Osteoblast (primary cell): ENCODE measurements around the gene KCTD10. TPM values are rescaled to one million over a fixed set of nuclear protein-coding genes. Genes with fewer than 3 reads are reported as not detected.

Source experiments
- DNase-seq: peaks from one replicate; pipeline ENCODE4 v3.0.0; 2011; ENCODE audit warnings: low spot score, mixed read lengths; ENCODE audit not compliant: insufficient read length; ENCODE audit errors: missing footprints
- H2AFZ ChIP-seq: 2 replicates; pipeline ENCODE4 v1.6.0; 2011; ENCODE audit warnings: mild to moderate bottlenecking, low read length
- H3K27ac ChIP-seq: 2 replicates; pipeline ENCODE4 v1.5.1; 2011; ENCODE audit warnings: mild to moderate bottlenecking, low read depth, low read length, moderate library complexity
- H3K27me3 ChIP-seq: 2 replicates; pipeline ENCODE4 v1.6.0; 2012; ENCODE audit warnings: mild to moderate bottlenecking, control low read depth, inconsistent platforms, low read length, moderate library complexity; ENCODE audit not compliant: insufficient read depth
- H3K36me3 ChIP-seq: 2 replicates; pipeline ENCODE4 v1.5.1; 2011; ENCODE audit warnings: mild to moderate bottlenecking, low read length, control low read depth, moderate library complexity; ENCODE audit not compliant: insufficient read depth
- H3K4me1 ChIP-seq: 2 replicates; pipeline ENCODE4 v1.5.1; 2011; ENCODE audit warnings: mild to moderate bottlenecking, low read length, control low read depth, moderate library complexity; ENCODE audit not compliant: insufficient read depth
- H3K4me2 ChIP-seq: 2 replicates; pipeline ENCODE4 v1.6.0; 2011; ENCODE audit warnings: mild to moderate bottlenecking, low read length; ENCODE audit not compliant: insufficient read depth
- H3K4me3 ChIP-seq: fragments of 200-600 bp; sonication (generic); 3 replicates; pipeline ENCODE4 v1.5.1; 2012; ENCODE audit warnings: mild to moderate bottlenecking, low read length, inconsistent platforms; ENCODE audit not compliant: insufficient read depth
- H3K79me2 ChIP-seq: 2 replicates; pipeline ENCODE4 v1.6.0; 2012; ENCODE audit warnings: mild to moderate bottlenecking, low read length, control low read depth, inconsistent platforms; ENCODE audit not compliant: insufficient read depth
- H3K9me3 ChIP-seq: 2 replicates; pipeline ENCODE4 v1.5.1; 2011; ENCODE audit warnings: low read depth, low read length, control low read depth
- H4K20me1 ChIP-seq: 2 replicates; pipeline ENCODE4 v1.6.0; 2012; ENCODE audit warnings: mild to moderate bottlenecking, low read length, control low read depth; ENCODE audit not compliant: insufficient read depth
- total RNA-seq: library from RNA; depleted of rRNA; stranded (reverse); fragments of >200 nt; gene quantifications from 2 replicates; pipeline ENCODE4 v1.2.3, GENCODE V29; 2012
- TF ChIP-seq, protein P1 (sequence below): IDR thresholded peaks from 2 replicates; pipeline ENCODE4 v1.5.1; 2011; ENCODE audit warnings: mild to moderate bottlenecking, low read depth, low read length, moderate library complexity; ENCODE audit errors: extremely low read depth

Gene KCTD10, protein sequence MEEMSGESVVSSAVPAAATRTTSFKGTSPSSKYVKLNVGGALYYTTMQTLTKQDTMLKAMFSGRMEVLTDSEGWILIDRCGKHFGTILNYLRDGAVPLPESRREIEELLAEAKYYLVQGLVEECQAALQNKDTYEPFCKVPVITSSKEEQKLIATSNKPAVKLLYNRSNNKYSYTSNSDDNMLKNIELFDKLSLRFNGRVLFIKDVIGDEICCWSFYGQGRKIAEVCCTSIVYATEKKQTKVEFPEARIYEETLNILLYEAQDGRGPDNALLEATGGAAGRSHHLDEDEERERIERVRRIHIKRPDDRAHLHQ
- total RNA-seq, result 94.6 and 102 TPM in 2 replicates

GRCh38 chr12:109477185-109477962 lies at the start of gene KCTD10, which contains the start of gene UBE3B:
Gene KCTD10 (minus strand): TSS chr12:109477300. CDS start chr12:109477262, 38 bp downstream.
Gene UBE3B (plus strand): TSS chr12:109477634. CDS start chr12:109483552, 5,918 bp downstream.
- H3K4me1 ChIP-seq, result peaks cover 38% of the 10 kb centered on the region
- TF ChIP-seq, protein P1, sequence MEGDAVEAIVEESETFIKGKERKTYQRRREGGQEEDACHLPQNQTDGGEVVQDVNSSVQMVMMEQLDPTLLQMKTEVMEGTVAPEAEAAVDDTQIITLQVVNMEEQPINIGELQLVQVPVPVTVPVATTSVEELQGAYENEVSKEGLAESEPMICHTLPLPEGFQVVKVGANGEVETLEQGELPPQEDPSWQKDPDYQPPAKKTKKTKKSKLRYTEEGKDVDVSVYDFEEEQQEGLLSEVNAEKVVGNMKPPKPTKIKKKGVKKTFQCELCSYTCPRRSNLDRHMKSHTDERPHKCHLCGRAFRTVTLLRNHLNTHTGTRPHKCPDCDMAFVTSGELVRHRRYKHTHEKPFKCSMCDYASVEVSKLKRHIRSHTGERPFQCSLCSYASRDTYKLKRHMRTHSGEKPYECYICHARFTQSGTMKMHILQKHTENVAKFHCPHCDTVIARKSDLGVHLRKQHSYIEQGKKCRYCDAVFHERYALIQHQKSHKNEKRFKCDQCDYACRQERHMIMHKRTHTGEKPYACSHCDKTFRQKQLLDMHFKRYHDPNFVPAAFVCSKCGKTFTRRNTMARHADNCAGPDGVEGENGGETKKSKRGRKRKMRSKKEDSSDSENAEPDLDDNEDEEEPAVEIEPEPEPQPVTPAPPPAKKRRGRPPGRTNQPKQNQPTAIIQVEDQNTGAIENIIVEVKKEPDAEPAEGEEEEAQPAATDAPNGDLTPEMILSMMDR, result no peak
- H3K4me3 ChIP-seq, result peak within 1 kb of the TSS; percentile 99
- peaks cover 88% of the 10 kb centered on the region for H3K79me2 ChIP-seq
- H3K9me3 ChIP-seq, result no peaks in the 10 kb centered on the region
- peaks cover 17% of the 10 kb centered on the region for H3K36me3 ChIP-seq
- peak within 1 kb of the TSS; percentile 99 for H3K27ac ChIP-seq
- peak; percentile 93 for DNase-seq
- no peaks in the 10 kb centered on the region for H3K27me3 ChIP-seq
- peak within 1 kb of the TSS; percentile 99 for H3K4me2 ChIP-seq
- H4K20me1 ChIP-seq, result peaks cover 29% of the 10 kb centered on the region
- H2AFZ ChIP-seq, result peak within 1 kb of the TSS; percentile 98

DNA sequence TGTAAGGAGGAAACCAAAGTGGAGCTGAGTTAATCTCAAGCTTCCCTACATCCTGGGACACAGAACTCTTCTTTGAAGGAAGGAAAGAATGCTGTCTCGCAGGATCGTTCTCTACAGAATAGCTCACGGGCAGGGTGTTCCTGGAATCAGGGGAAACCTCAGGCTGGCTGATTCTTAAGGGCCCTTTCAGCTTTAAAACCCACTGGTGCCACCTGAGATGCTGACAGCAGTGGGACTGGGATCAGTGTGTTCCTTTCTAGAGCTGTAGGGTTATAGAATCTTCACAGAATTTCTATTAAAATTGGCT lies 48.1 kb upstream of the KCTD10 start:
- H3K27ac ChIP-seq, result no peak overlapping the region
- no peak overlapping the region for H2AFZ ChIP-seq
- no peak for DNase-seq
- no peaks in the 10 kb centered on the region for H3K4me1 ChIP-seq
- H3K9me3 ChIP-seq, result no peaks in the 10 kb centered on the region
- H4K20me1 ChIP-seq, result no peaks in the 10 kb centered on the region
- no peaks in the 10 kb centered on the region for H3K27me3 ChIP-seq
- H3K36me3 ChIP-seq, result peaks cover 52% of the 10 kb centered on the region
- no peaks in the 10 kb centered on the region for H3K79me2 ChIP-seq
- no peak overlapping the region for H3K4me2 ChIP-seq
- no peak overlapping the region for H3K4me3 ChIP-seq
- TF ChIP-seq, protein P1, result no peak

- TF ChIP-seq, protein P1, result no peak
- no peak overlapping the region for H3K4me2 ChIP-seq
- peaks cover 3% of the 10 kb centered on the region for H3K4me1 ChIP-seq
- H3K79me2 ChIP-seq, result no peaks in the 10 kb centered on the region
- H3K27ac ChIP-seq, result no peak overlapping the region
- no peak overlapping the region for H2AFZ ChIP-seq
- no peaks in the 10 kb centered on the region for H3K27me3 ChIP-seq
- DNase-seq, result no peak
- no peak overlapping the region for H3K4me3 ChIP-seq
- H4K20me1 ChIP-seq, result no peaks in the 10 kb centered on the region
- peaks cover 51% of the 10 kb centered on the region for H3K36me3 ChIP-seq
- no peaks in the 10 kb centered on the region for H3K9me3 ChIP-seq
Observed at GRCh38 chr12:109524466-109525278, 47.6 kb upstream of the KCTD10 start.
